ENCODE measurements around the gene PTPRB.

Gene PTPRB

GRCh38 chr12:70645494-70646317 is 8.5 kb upstream of the PTPRB start:
- no peak overlapping the region for H3K4me3 ChIP-seq
- H4K20me1 ChIP-seq, result no peaks in the 10 kb centered on the region
- H3K9me3 ChIP-seq, result no peaks in the 10 kb centered on the region
- no peak overlapping the region for H3K4me2 ChIP-seq
- no peak for TF ChIP-seq Cebpa-rat (IDR thresholded peaks at IDR 0.05)
- no peak overlapping the region for H3K9ac ChIP-seq
- no peaks in the 10 kb centered on the region for H3K27me3 ChIP-seq
- H3K4me1 ChIP-seq, result no peaks in the 10 kb centered on the region
- no peak overlapping the region for H3K27ac ChIP-seq
- H3K36me3 ChIP-seq, result no peaks in the 10 kb centered on the region

- Histone ChIP-seq H3K27ac (no peak overlapping the region), H3K9ac (no peak overlapping the region), H3K4me3 (no peak overlapping the region), H3K4me2 (no peak overlapping the region), H3K9me3 (no peaks in the 10 kb centered on the region), H3K4me1 (no peaks in the 10 kb centered on the region), H4K20me1 (no peaks in the 10 kb centered on the region), H3K27me3 (no peaks in the 10 kb centered on the region), H3K36me3 (no peaks in the 10 kb centered on the region)
- TF ChIP-seq Cebpa-rat (IDR thresholded peaks at IDR 0.05), result no peak
Measured at GRCh38 chr12:70644861-70645260, 7.6 kb upstream of the PTPRB start.

GRCh38 chr12:70643939-70644338 is 6.7 kb upstream of the PTPRB start:
- H3K4me1 ChIP-seq, result no peaks in the 10 kb centered on the region
- no peak for TF ChIP-seq Cebpa-rat (IDR thresholded peaks at IDR 0.05)
- H3K9me3 ChIP-seq, result no peaks in the 10 kb centered on the region
- H3K27me3 ChIP-seq, result no peaks in the 10 kb centered on the region
- no peaks in the 10 kb centered on the region for H4K20me1 ChIP-seq
- H3K4me2 ChIP-seq, result no peak overlapping the region
- no peak overlapping the region for H3K9ac ChIP-seq
- H3K27ac ChIP-seq, result no peak overlapping the region
- H3K4me3 ChIP-seq, result no peak overlapping the region
- H3K36me3 ChIP-seq, result no peaks in the 10 kb centered on the region

GRCh38 chr12:70641691-70642090 is 4.5 kb upstream of the PTPRB start:
- Histone ChIP-seq H3K4me3 (no peak overlapping the region), H3K27ac (no peak overlapping the region), H3K9me3 (no peaks in the 10 kb centered on the region), H3K4me2 (no peak overlapping the region), H3K9ac (no peak overlapping the region), H4K20me1 (no peaks in the 10 kb centered on the region), H3K4me1 (0 out of 2 replicates have a peak, but pooled peaks cover 5% of the 10 kb centered on the region), H3K27me3 (no peaks in the 10 kb centered on the region), H3K36me3 (no peaks in the 10 kb centered on the region)
- no peak for TF ChIP-seq Cebpa-rat (IDR thresholded peaks at IDR 0.05)

GRCh38 chr12:70640901-70641300 is 3.7 kb upstream of the PTPRB start:
- Histone ChIP-seq H3K4me3 (no peak overlapping the region), H3K27ac (no peak overlapping the region), H3K27me3 (no peaks in the 10 kb centered on the region), H3K4me1 (0 out of 2 replicates have a peak, but pooled peaks cover 5% of the 10 kb centered on the region), H3K4me2 (no peak overlapping the region), H3K9me3 (no peaks in the 10 kb centered on the region), H4K20me1 (no peaks in the 10 kb centered on the region), H3K36me3 (no peaks in the 10 kb centered on the region), H3K9ac (no peak overlapping the region)
- TF ChIP-seq Cebpa-rat (IDR thresholded peaks at IDR 0.05), result no peak

- Histone ChIP-seq H3K4me2 (no peak overlapping the region), H3K36me3 (no peaks in the 10 kb centered on the region), H3K9me3 (no peaks in the 10 kb centered on the region), H4K20me1 (no peaks in the 10 kb centered on the region), H3K27ac (no peak overlapping the region), H3K4me1 (0 out of 2 replicates have a peak, but pooled peaks cover 5% of the 10 kb centered on the region), H3K27me3 (no peaks in the 10 kb centered on the region), H3K4me3 (no peak overlapping the region), H3K9ac (no peak overlapping the region)
- TF ChIP-seq Cebpa-rat (IDR thresholded peaks at IDR 0.05), result no peak
Measured at GRCh38 chr12:70639535-70639934, 2.3 kb upstream of the PTPRB start.

GRCh38 chr12:70638639-70639360 is 1.6 kb upstream of the PTPRB start:
- no peak overlapping the region for H3K27ac ChIP-seq

GRCh38 chr12:70635755-70636154 is 1.5 kb downstream of the PTPRB start:
- Histone ChIP-seq H3K9me3 (no peaks in the 10 kb centered on the region), H4K20me1 (no peaks in the 10 kb centered on the region), H3K9ac (no peak overlapping the region)

More at GRCh38 chr12:70638639-70639360, 1.6 kb upstream of the PTPRB start:
- Histone ChIP-seq H3K36me3 (no peaks in the 10 kb centered on the region), H3K4me1 (0 out of 2 replicates have a peak, but pooled peaks cover 5% of the 10 kb centered on the region), H3K27me3 (no peaks in the 10 kb centered on the region), H3K9ac (no peak overlapping the region), H3K4me3 (no peak overlapping the region), H3K4me2 (no peak overlapping the region), H4K20me1 (no peaks in the 10 kb centered on the region), H3K9me3 (no peaks in the 10 kb centered on the region)
- no peak for TF ChIP-seq Cebpa-rat (IDR thresholded peaks at IDR 0.05)

GRCh38 chr12:70628701-70629480 is 8.3 kb downstream of the PTPRB start:
- Histone ChIP-seq H3K36me3 (no peaks in the 10 kb centered on the region), H3K4me3 (no peak overlapping the region), H3K27me3 (no peaks in the 10 kb centered on the region), H3K4me1 (no peaks in the 10 kb centered on the region), H3K9ac (no peak overlapping the region), H3K9me3 (no peaks in the 10 kb centered on the region), H4K20me1 (no peaks in the 10 kb centered on the region), H3K4me2 (no peak overlapping the region), H3K27ac (no peak overlapping the region)
- TF ChIP-seq Cebpa-rat (IDR thresholded peaks at IDR 0.05), result no peak

More at GRCh38 chr12:70635755-70636154, 1.5 kb downstream of the PTPRB start:
- H3K36me3 ChIP-seq, result no peaks in the 10 kb centered on the region
- H3K4me3 ChIP-seq, result no peak overlapping the region
- H3K4me2 ChIP-seq, result no peak overlapping the region
- no peak overlapping the region for H3K27ac ChIP-seq
- H3K4me1 ChIP-seq, result 0 out of 2 replicates have a peak, but pooled peaks cover 5% of the 10 kb centered on the region
- H3K27me3 ChIP-seq, result no peaks in the 10 kb centered on the region
- no peak for TF ChIP-seq Cebpa-rat (IDR thresholded peaks at IDR 0.05)
